Testis (tissue), 3 donors: ENCODE data around the gene MYG1. TPM values are rescaled to one million over a fixed set of nuclear protein-coding genes. Genes with fewer than 3 reads are reported as not detected.

Source experiments
- DNase-seq: peaks from one replicate; pipeline ENCODE4 v3.0.0-alpha.2; 2019
- H3K27ac ChIP-seq, 2 donors: fragments of 200-600 bp; sonication (generic); one replicate each; pipeline ENCODE4 v1.5.1; 2019
- H3K27me3 ChIP-seq: fragments of 200-600 bp; sonication (generic); one replicate; pipeline ENCODE4 v1.5.1; 2019
- H3K36me3 ChIP-seq: fragments of 200-600 bp; sonication (generic); one replicate; pipeline ENCODE4 v1.5.1; 2017; ENCODE audit warnings: low read depth; ENCODE audit errors: missing control alignments
- H3K4me1 ChIP-seq: fragments of 200-600 bp; sonication (generic); one replicate; pipeline ENCODE4 v1.5.1; 2019
- H3K4me3 ChIP-seq, 2 donors: fragments of 200-600 bp; sonication (generic); one replicate each; pipeline ENCODE4 v1.5.1; 2017 to 2019
- H3K9me3 ChIP-seq: fragments of 200-600 bp; sonication (generic); one replicate; pipeline ENCODE4 v1.5.1; 2017
- CTCF ChIP-seq, 3 experiments: fragments of 450-650 bp in 2 of 3; fragments of 200-600 bp in 1 of 3; sonication (generic) in 1 of 3; IDR thresholded peaks; one replicate each; pipeline ENCODE4 v1.5.1; 2016 to 2019; ENCODE audit warnings: antibody characterized with exemption in 3 of 3, mild to moderate bottlenecking in 2 of 3, moderate library complexity in 1 of 3
- POLR2A ChIP-seq: fragments of 450-650 bp; IDR thresholded peaks from one replicate; pipeline ENCODE4 v1.6.1; 2017; ENCODE audit warnings: antibody characterized with exemption, mild to moderate bottlenecking, moderate library complexity
- WGBS, 2 donors: methylation state at CpG; one replicate each; pipeline ENCODE4 v1.1.5; 2018; 5-methylcytosine and 5-hydroxymethylcytosine counted together
- intact Hi-C: fragments of 100-400 bp; cut with DNase I; formaldehyde crosslinking; loops from one replicate; pipeline ENCODE4 v1.15.1; 2023; ENCODE audit warnings: low total_unique reads
- polyA plus RNA-seq: library from polyadenylated mRNA; stranded (reverse); fragments of 350-450 nt; fragmentation: Illumina TruSeq; extraction: RNeasy Lipid Tissue Mini Kit (QIAGEN cat#74804); gene quantifications from one replicate; pipeline ENCODE4 v1.2.3, GENCODE V29; 2014; ENCODE audit warnings: low read depth, low replicate concordance; ENCODE audit not compliant: insufficient read depth
- total RNA-seq, 2 donors: library from RNA; depleted of rRNA; stranded (reverse); fragments of >200 nt; gene quantifications; one replicate each; pipeline ENCODE4 v1.2.3, GENCODE V29; 2016

MYG1 gene
- total and polyA plus RNA-seq, 3 donors from 2014 or later: 106 to 287 (median 117) TPM

- 61 to 63% methylated on average over 3 of the region's 3 CpGs for whole genome bisulfite sequencing, 2 donors
- no peak overlapping the region for H3K27ac ChIP-seq
- no peaks in the 10 kb centered on the region for H3K36me3 ChIP-seq
- H3K27me3 ChIP-seq: no peaks in the 10 kb centered on the region
- H3K9me3 ChIP-seq: no peaks in the 10 kb centered on the region
- peaks cover 8% of the 10 kb centered on the region for H3K4me1 ChIP-seq
- DNase-seq: no peak
- H3K4me3 ChIP-seq: no peak overlapping the region
- no peak for TF ChIP-seq POLR2A
- no peak for TF ChIP-seq CTCF (IDR thresholded peaks at IDR 0.05)
- intact Hi-C loops: no loop called here
Observed at GRCh38 chr12:53343449-53343848, 44.0 kb downstream of the MYG1 start.

DNA sequence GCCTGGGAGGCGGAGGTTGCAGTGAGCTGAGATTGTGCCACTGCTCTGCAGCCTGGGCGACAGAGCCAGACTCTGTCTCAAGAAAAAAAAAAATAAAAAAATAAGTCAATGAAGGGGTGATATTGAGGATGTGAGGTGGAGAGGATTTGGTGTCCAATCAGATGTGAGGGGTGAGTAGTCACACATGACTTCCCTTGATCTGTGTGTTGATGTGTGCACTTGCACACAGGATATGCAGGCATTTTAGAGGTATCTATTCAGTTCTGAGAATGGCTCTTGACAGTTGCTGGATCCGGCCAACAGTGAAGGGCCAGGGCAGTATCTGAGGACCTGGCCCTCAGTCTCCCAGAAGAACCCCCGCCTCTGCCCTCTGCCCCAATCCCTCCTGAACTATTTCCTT is 44.5 kb downstream of the MYG1 start:
- intact Hi-C loops: no loop called here
- H3K36me3 ChIP-seq: no peaks in the 10 kb centered on the region
- H3K9me3 ChIP-seq: no peaks in the 10 kb centered on the region
- no peaks in the 10 kb centered on the region for H3K27me3 ChIP-seq
- peaks cover 8% of the 10 kb centered on the region for H3K4me1 ChIP-seq
- DNase-seq: no peak
- H3K4me3 ChIP-seq: no peak overlapping the region
- no peak for TF ChIP-seq POLR2A
- no peak for TF ChIP-seq CTCF (IDR thresholded peaks at IDR 0.05)
- no peak overlapping the region for H3K27ac ChIP-seq
- 78 to 91% methylated on average over 4 of the region's 4 CpGs for WGBS, 2 donors

GRCh38 chr12:53344487-53344823 is 45.0 kb downstream of the MYG1 start:
- Histone ChIP-seq H3K4me1 (peaks cover 8% of the 10 kb centered on the region), H3K36me3 (no peaks in the 10 kb centered on the region), H3K27ac (no peak overlapping the region), H3K4me3 (peak overlapping the region; percentile 60 to 76), H3K27me3 (no peaks in the 10 kb centered on the region), H3K9me3 (no peaks in the 10 kb centered on the region)
- intact Hi-C loops: no loop called here
- DNase-seq: no peak
- 3 to 6% methylated on average over 8 to 19 of the region's 19 CpGs for WGBS, 2 donors
- TF ChIP-seq CTCF (IDR thresholded peaks at IDR 0.05) (no peak), POLR2A (no peak)

DNA sequence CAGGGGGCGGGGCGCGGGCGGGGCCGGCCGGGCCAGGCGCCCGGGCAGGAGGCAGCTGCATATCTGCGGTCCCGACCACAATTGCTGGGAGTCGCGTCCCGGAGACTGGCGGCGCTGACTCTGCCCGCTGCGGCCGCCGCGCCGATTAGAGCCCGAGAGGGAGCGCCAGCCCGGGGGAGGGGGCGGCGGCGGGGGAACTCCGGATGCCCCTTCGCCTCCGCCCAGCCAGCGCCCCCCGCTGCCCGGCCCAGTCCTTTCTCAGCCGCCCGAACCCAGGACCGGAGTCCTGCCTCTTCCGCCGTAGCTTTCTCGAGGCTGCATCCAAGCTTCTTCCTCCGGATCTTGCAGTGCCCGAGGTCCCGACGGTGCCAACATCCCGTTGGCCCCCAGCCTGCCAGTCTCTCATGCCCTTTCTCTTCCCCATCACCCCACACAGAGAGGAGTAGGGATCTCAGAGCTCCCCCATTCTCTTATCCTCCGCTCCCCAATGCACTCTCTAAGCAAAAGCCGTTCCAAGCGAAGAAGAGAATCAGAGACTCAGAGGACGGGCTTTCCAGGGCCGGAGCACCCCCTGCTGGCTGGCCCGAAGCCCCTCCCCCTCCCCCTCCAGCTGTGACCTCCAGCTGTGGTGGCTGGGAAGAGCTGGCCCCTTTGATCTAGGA is 45.5 kb downstream of the MYG1 start:
- peaks cover 8% of the 10 kb centered on the region for H3K4me1 ChIP-seq
- 0 to 1% methylated on average over 5 to 42 of the region's 50 CpGs for WGBS, 2 donors
- intact Hi-C loops: no loop called here
- peak; percentile 76 for DNase-seq
- H3K36me3 ChIP-seq: no peaks in the 10 kb centered on the region
- TF ChIP-seq CTCF (IDR thresholded peaks at IDR 0.05): peak; percentile 40 to 60 (median 58)
- TF ChIP-seq POLR2A: no peak
- H3K9me3 ChIP-seq: no peaks in the 10 kb centered on the region
- no peaks in the 10 kb centered on the region for H3K27me3 ChIP-seq
- peak overlapping the region; percentile 60 to 76 for H3K4me3 ChIP-seq
- H3K27ac ChIP-seq: peak overlapping the region; percentile 50 to 73
